ENCODE data around the gene COL11A2. TPM values are rescaled to one million over a fixed set of nuclear protein-coding genes. Genes with fewer than 3 reads are reported as not detected.
A peak's percentile ranks its signal among the peaks of the same experiment; 100 is the strongest.

COL11A2 gene
- total RNA-seq, 2 experiments from 2014 or later: 2.8 to 3.0 TPM

DNA sequence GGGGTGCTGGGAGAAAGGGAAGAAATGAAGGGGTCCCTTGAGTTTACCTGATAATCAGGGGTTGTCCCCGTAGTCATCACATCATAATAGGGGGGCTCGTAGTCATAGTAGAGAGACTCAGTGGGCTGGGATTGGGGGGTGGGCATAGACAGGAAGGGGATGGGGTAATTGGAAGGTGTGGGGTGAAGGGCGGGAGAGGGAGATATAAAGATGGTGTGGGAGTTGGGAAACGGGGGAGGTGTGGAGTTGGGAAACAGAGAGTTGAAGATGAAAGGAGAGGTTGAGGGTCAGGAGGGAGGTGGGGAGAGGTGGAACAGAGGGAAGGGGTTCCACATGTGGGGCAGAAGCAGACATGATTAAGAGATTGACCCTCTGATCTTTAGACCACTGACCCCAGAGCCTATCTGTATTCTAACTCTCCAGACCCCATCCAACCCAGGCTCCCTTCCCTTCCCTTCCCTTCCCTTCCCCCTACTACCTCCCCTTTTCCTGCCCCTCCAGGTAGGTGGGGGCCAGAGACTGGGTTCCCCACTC is 6.5 kb downstream of the COL11A2 start:
- Mint-ChIP-seq H3K27me3 (peaks cover 42% of the 10 kb centered on the region), H3K36me3 (ENCODE audit: low read depth) (peaks cover 16% of the 10 kb centered on the region), H3K9me3 (peaks cover 13% of the 10 kb centered on the region), H3K27ac (no peak overlapping the region), H3K4me1 (ENCODE audit: low read depth) (peaks cover 25% of the 10 kb centered on the region), H3K4me3 (no peak overlapping the region)
- DNase-seq: no peak
- Histone ChIP-seq H3K9me3 (ENCODE audit: control insufficient read depth in 1 of 2, insufficient read depth in 1 of 2, low read length in 2 of 2) (peaks cover 0 to 4% of the 10 kb centered on the region in 2 experiments), H3K4me3 (ENCODE audit: low read length) (no peak overlapping the region), H3K27me3 (ENCODE audit: control insufficient read depth in 1 of 2, insufficient read depth in 2 of 2, low read length in 2 of 2) (peaks cover 2% of the 10 kb centered on the region in 2 experiments), H3K36me3 (ENCODE audit: insufficient read depth, low read length) (no peaks in the 10 kb centered on the region), H3K4me1 (ENCODE audit: insufficient read depth, low read length) (peaks cover 24% of the 10 kb centered on the region), H3K27ac (ENCODE audit: low read depth in 1 of 2, low read length in 2 of 2) (no peak overlapping the region)
- POLR2A ChIA-PET: no interaction called here
- CTCF ChIA-PET: interaction anchor here (1.1 kb wide), 1 partner anchor 63 kb away, joined by 3 read pairs; no protein-coding TSS in a partner anchor
- ATAC-seq (ENCODE audit: poor library complexity): no peak
- intact Hi-C loops (cut with DNase I, micrococcal nuclease): no loop called here
- TF ChIP-seq, protein P1, sequence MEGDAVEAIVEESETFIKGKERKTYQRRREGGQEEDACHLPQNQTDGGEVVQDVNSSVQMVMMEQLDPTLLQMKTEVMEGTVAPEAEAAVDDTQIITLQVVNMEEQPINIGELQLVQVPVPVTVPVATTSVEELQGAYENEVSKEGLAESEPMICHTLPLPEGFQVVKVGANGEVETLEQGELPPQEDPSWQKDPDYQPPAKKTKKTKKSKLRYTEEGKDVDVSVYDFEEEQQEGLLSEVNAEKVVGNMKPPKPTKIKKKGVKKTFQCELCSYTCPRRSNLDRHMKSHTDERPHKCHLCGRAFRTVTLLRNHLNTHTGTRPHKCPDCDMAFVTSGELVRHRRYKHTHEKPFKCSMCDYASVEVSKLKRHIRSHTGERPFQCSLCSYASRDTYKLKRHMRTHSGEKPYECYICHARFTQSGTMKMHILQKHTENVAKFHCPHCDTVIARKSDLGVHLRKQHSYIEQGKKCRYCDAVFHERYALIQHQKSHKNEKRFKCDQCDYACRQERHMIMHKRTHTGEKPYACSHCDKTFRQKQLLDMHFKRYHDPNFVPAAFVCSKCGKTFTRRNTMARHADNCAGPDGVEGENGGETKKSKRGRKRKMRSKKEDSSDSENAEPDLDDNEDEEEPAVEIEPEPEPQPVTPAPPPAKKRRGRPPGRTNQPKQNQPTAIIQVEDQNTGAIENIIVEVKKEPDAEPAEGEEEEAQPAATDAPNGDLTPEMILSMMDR (IDR thresholded peaks at IDR 0.05): no peak

DNA sequence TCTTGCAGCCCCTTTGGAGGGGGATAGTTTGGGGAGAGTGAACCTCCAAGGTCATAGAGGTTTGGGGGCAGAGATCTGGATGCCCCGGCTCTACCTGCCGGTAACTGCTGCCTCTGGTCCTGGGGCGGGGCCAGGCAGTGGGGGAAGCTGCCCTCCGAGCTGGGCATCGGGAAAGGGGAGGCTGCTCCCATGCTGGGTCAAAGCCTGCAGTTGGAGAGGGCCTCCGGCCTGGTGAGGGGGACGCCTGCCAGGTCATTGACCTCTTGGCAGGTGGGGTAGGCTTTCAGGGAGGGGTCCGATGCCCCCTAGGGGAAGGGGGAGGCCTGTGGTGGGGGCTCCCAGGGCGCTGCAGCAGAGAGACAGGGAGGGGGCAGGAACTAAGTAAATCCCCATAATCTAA is 7.1 kb downstream of the COL11A2 start:
- no peak overlapping the region for H3K4me3 ChIP-seq (ENCODE audit: low read length)
- DNase-seq (no peak), ATAC-seq (ENCODE audit: poor library complexity) (no peak)
- TF ChIP-seq, protein P1 (IDR thresholded peaks at IDR 0.05): no peak
- peaks cover 24% of the 10 kb centered on the region for H3K4me1 ChIP-seq (ENCODE audit: insufficient read depth, low read length)
- Mint-ChIP-seq H3K27ac (no peak overlapping the region), H3K36me3 (ENCODE audit: low read depth) (peaks cover 16% of the 10 kb centered on the region), H3K4me1 (ENCODE audit: low read depth) (peaks cover 25% of the 10 kb centered on the region), H3K4me3 (no peak overlapping the region), H3K27me3 (peaks cover 37% of the 10 kb centered on the region), H3K9me3 (peaks cover 13% of the 10 kb centered on the region)
- no peaks in the 10 kb centered on the region for H3K36me3 ChIP-seq (ENCODE audit: insufficient read depth, low read length)
- no peak overlapping the region for H3K27ac ChIP-seq (ENCODE audit: low read depth in 1 of 2, low read length in 2 of 2)
- ChIA-PET CTCF (no interaction called here), POLR2A (no interaction called here)
- no peaks in the 10 kb centered on the region for H3K27me3 ChIP-seq (ENCODE audit: control insufficient read depth in 1 of 2, insufficient read depth in 2 of 2, low read length in 2 of 2)
- intact Hi-C loops (cut with DNase I, micrococcal nuclease): no loop called here
- peaks cover 0 to 4% of the 10 kb centered on the region in 2 experiments for H3K9me3 ChIP-seq (ENCODE audit: control insufficient read depth in 1 of 2, insufficient read depth in 1 of 2, low read length in 2 of 2)

DNA sequence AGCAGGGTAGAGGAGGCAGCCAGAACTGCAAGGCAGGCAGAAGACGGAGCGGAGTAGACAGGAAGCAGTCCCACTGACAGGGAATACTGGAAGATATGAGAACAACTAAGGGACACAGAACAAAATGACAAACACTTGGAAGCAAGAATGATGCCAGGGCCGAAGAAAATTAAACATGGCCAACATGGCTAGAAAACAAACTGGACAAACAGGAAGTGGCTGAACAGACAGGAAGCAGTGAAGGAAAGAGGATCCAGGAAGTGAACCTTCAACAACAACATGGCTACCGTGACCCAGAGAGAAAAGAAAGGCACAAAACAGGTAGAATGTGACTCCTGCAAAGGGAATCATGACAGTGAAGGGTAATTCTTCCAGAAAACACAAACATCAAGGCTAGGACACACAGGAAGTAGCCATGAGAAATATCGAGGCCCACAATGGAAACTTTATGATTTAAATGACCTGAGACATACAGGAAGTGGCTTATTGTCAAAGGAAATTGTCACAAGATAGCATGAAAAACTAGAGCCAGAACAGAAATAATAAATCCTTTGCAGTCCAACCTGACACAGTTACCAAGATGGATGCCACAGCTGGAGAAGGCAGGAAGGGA is 9.1 kb downstream of the COL11A2 start:
- Histone ChIP-seq H3K4me1 (ENCODE audit: insufficient read depth, low read length) (peaks cover 24% of the 10 kb centered on the region), H3K27ac (ENCODE audit: low read depth in 1 of 2, low read length in 2 of 2) (no peak overlapping the region), H3K9me3 (ENCODE audit: control insufficient read depth in 1 of 2, insufficient read depth in 1 of 2, low read length in 2 of 2) (no peaks in the 10 kb centered on the region), H3K4me3 (ENCODE audit: low read length) (no peak overlapping the region), H3K36me3 (ENCODE audit: insufficient read depth, low read length) (no peaks in the 10 kb centered on the region), H3K27me3 (ENCODE audit: control insufficient read depth in 1 of 2, insufficient read depth in 2 of 2, low read length in 2 of 2) (no peaks in the 10 kb centered on the region)
- POLR2A ChIA-PET: interaction anchor here (0.6 to 2.7 kb wide), 11 partner anchors 9 to 339 kb away, joined by 3 to 18 read pairs (median 5); partner anchors contain the start of genes COL11A2, HSD17B8, RING1 and RPS18
- peak overlapping the region; percentile 68 for H3K4me3 Mint-ChIP-seq
- DNase-seq (peak in 2 of 14 experiments; percentile 18 to 59), ATAC-seq (ENCODE audit: poor library complexity) (peak; percentile 63)
- peaks cover 20% of the 10 kb centered on the region for H3K27me3 Mint-ChIP-seq
- peak overlapping the region; percentile 83 for H3K27ac Mint-ChIP-seq
- TF ChIP-seq, protein P1 (IDR thresholded peaks at IDR 0.05): no peak
- peaks cover 25% of the 10 kb centered on the region for H3K4me1 Mint-ChIP-seq (ENCODE audit: low read depth)
- H3K36me3 Mint-ChIP-seq (ENCODE audit: low read depth): peaks cover 16% of the 10 kb centered on the region
- CTCF ChIA-PET: interaction anchor here (1.3 to 1.7 kb wide), 3 partner anchors 14 to 35 kb away, joined by 3 to 6 read pairs (median 3); no protein-coding TSS in a partner anchor
- peaks cover 13% of the 10 kb centered on the region for H3K9me3 Mint-ChIP-seq
- intact Hi-C loops (cut with DNase I, micrococcal nuclease): no loop called here

All from CD4-positive, alpha-beta T cell (primary cell).